H9 (cell line): Measurements from ENCODE around the gene DPM2. TPM values are rescaled to one million over a fixed set of nuclear protein-coding genes. Genes with fewer than 3 reads are reported as not detected.

Source experiments
- DNase-seq: peaks from one replicate; pipeline ENCODE4 v3.0.0-alpha.2; 2017
- H2AFZ ChIP-seq: one replicate; pipeline ENCODE4 v1.6.1; 2013; ENCODE audit warnings: mild to moderate bottlenecking, low read length, control low read depth, moderate library complexity
- H2AK5ac ChIP-seq: 2 replicates; pipeline ENCODE4 v1.6.1; 2013; ENCODE audit warnings: low read length, control low read depth, mixed read lengths; ENCODE audit not compliant: insufficient read length
- H2BK120ac ChIP-seq: one replicate; pipeline ENCODE4 v1.6.1; 2013; ENCODE audit warnings: low read depth, mild to moderate bottlenecking, low read length, control low read depth, inconsistent platforms; ENCODE audit not compliant: poor library complexity, severe bottlenecking
- H2BK12ac ChIP-seq: 2 replicates; pipeline ENCODE4 v1.6.1; 2013; ENCODE audit warnings: low read length, control low read depth, mixed read lengths, low read depth; ENCODE audit not compliant: insufficient read length
- H2BK15ac ChIP-seq: 2 replicates; pipeline ENCODE4 v1.6.1; 2013; ENCODE audit warnings: low read depth, low read length, control low read depth
- H2BK20ac ChIP-seq: one replicate; pipeline ENCODE4 v1.6.1; 2013; ENCODE audit warnings: low read depth, mild to moderate bottlenecking, low read length, control low read depth, inconsistent platforms; ENCODE audit not compliant: poor library complexity, severe bottlenecking
- H2BK5ac ChIP-seq: 2 replicates; pipeline ENCODE4 v1.6.1; 2013; ENCODE audit warnings: low read length, control low read depth, mixed read lengths; ENCODE audit not compliant: insufficient read length
- H3K14ac ChIP-seq: 2 replicates; pipeline ENCODE4 v1.6.1; 2013; ENCODE audit warnings: low read length, control low read depth; ENCODE audit not compliant: insufficient read depth
- H3K18ac ChIP-seq: 2 replicates; pipeline ENCODE4 v1.6.1; 2013; ENCODE audit warnings: low read depth, mild to moderate bottlenecking, mixed read lengths, low read length, control low read depth; ENCODE audit not compliant: insufficient read length
- H3K23ac ChIP-seq: 2 replicates; pipeline ENCODE4 v1.6.1; 2013; ENCODE audit warnings: low read length, control low read depth, mixed read lengths, low read depth; ENCODE audit not compliant: insufficient read length
- H3K23me2 ChIP-seq: 2 replicates; pipeline ENCODE4 v1.6.1; 2013; ENCODE audit warnings: low read depth, mild to moderate bottlenecking, mixed read lengths, low read length, control low read depth; ENCODE audit not compliant: insufficient read length, poor library complexity, severe bottlenecking
- H3K27ac ChIP-seq: 2 replicates; pipeline ENCODE4 v1.5.1; 2013; ENCODE audit warnings: low read length, control low read depth, mixed read lengths, low read depth; ENCODE audit not compliant: insufficient read length
- H3K27me3 ChIP-seq: 2 replicates; pipeline ENCODE4 v1.6.1; 2013; ENCODE audit warnings: low read length, control low read depth, inconsistent platforms; ENCODE audit not compliant: insufficient read depth
- H3K4ac ChIP-seq: 2 replicates; pipeline ENCODE4 v1.6.1; 2013; ENCODE audit warnings: low read depth, mild to moderate bottlenecking, control low read depth, inconsistent platforms, low read length, moderate library complexity
- H3K4me1 ChIP-seq: 2 replicates; pipeline ENCODE4 v1.6.1; 2013; ENCODE audit warnings: low read length, control low read depth, inconsistent platforms; ENCODE audit not compliant: insufficient read depth
- H3K4me2 ChIP-seq: 2 replicates; pipeline ENCODE4 v1.6.1; 2013; ENCODE audit warnings: low read length, control low read depth, mixed read lengths; ENCODE audit not compliant: insufficient read length, insufficient read depth
- H3K56ac ChIP-seq: 2 replicates; pipeline ENCODE4 v1.6.1; 2013; ENCODE audit warnings: low read depth, mild to moderate bottlenecking, mixed read lengths, low read length, control low read depth; ENCODE audit not compliant: insufficient read length
- H3K79me1 ChIP-seq: 2 replicates; pipeline ENCODE4 v1.6.1; 2013; ENCODE audit warnings: low read depth, mild to moderate bottlenecking, moderate library complexity, low read length, control low read depth, inconsistent platforms; ENCODE audit not compliant: insufficient read depth, poor library complexity, severe bottlenecking
- H3K79me2 ChIP-seq: 2 replicates; pipeline ENCODE4 v1.6.1; 2013; ENCODE audit warnings: low read length, control low read depth, inconsistent platforms; ENCODE audit not compliant: insufficient read depth
- H3K9ac ChIP-seq: 2 replicates; pipeline ENCODE4 v1.6.1; 2013; ENCODE audit warnings: low read length, control low read depth, mixed read lengths; ENCODE audit not compliant: insufficient read length; ENCODE audit errors: extremely low read depth
- H3K9me3 ChIP-seq: one replicate; pipeline ENCODE4 v1.6.1; 2013; ENCODE audit warnings: low read depth, low read length, inconsistent platforms; ENCODE audit not compliant: control insufficient read depth
- H3T11ph ChIP-seq: one replicate; pipeline ENCODE4 v1.6.1; 2013; ENCODE audit warnings: mild to moderate bottlenecking, low read length, control low read depth, inconsistent platforms
- H4K20me1 ChIP-seq: one replicate; pipeline ENCODE4 v1.6.1; 2013; ENCODE audit not compliant: control insufficient read depth, insufficient read length, insufficient read depth
- H4K5ac ChIP-seq: 2 replicates; pipeline ENCODE4 v1.6.1; 2013; ENCODE audit warnings: low read depth, mild to moderate bottlenecking, mixed read lengths, low read length, control low read depth; ENCODE audit not compliant: insufficient read length
- H4K8ac ChIP-seq: replicated peaks from 2 replicates; pipeline ENCODE4 v1.6.1; 2013; ENCODE audit warnings: low read length, control low read depth, mixed read lengths, low read depth; ENCODE audit not compliant: insufficient read length
- H4K91ac ChIP-seq: 2 replicates; pipeline ENCODE4 v1.6.1; 2013; ENCODE audit warnings: low read depth, mild to moderate bottlenecking, moderate library complexity, mixed read lengths, low read length, control low read depth; ENCODE audit not compliant: insufficient read length
- H3K27ac Mint-ChIP-seq, 3 experiments: 2 replicates in 2 of 3; 3 replicates in 1 of 3; pipeline ENCODE4 v1.8.0; 2020 to 2021; ENCODE audit warnings: mixed read lengths in 3 of 3, mild to moderate bottlenecking in 1 of 3, moderate library complexity in 1 of 3
- H3K27me3 Mint-ChIP-seq: 2 replicates; pipeline ENCODE4 v1.8.0; 2021; ENCODE audit warnings: low read depth, mild to moderate bottlenecking, moderate library complexity, mixed read lengths
- H3K36me3 Mint-ChIP-seq, 3 experiments: 2 replicates in 2 of 3; 3 replicates in 1 of 3; pipeline ENCODE4 v1.8.0; 2020 to 2021; ENCODE audit warnings: low read depth in 3 of 3, mixed read lengths in 3 of 3; ENCODE audit not compliant: insufficient read depth in 1 of 3
- H3K4me1 Mint-ChIP-seq, 2 experiments: 2 replicates each; pipeline ENCODE4 v1.8.0; 2020; ENCODE audit warnings: mixed read lengths in 2 of 2
- H3K4me3 Mint-ChIP-seq, 2 experiments: 2 replicates in 1 of 2; 3 replicates in 1 of 2; pipeline ENCODE4 v1.8.0; 2020 to 2021; ENCODE audit warnings: mild to moderate bottlenecking in 2 of 2, mixed read lengths in 2 of 2, moderate library complexity in 1 of 2
- H3K9me3 Mint-ChIP-seq, 2 experiments: 2 replicates in 1 of 2; 3 replicates in 1 of 2; pipeline ENCODE4 v1.8.0; 2020; ENCODE audit warnings: mild to moderate bottlenecking in 2 of 2, mixed read lengths in 2 of 2, moderate library complexity in 1 of 2
- CTCF ChIP-seq: fragments of 200-600 bp; sonication (generic); conservative IDR thresholded peaks from 3 replicates; pipeline ENCODE4 v1.8.0; 2021; ENCODE audit warnings: antibody characterized with exemption, mild to moderate bottlenecking
- WGBS: extraction: QIAGEN DNeasy Blood & Tissue Kit; methylation state at CpG from one replicate; pipeline ENCODE4 v1.1.7; 2013; ENCODE audit warnings: missing lambda C conversion rate, low lambda C conversion rate, mixed read lengths; ENCODE audit not compliant: insufficient read length; ENCODE audit errors: extremely low coverage; 5-methylcytosine and 5-hydroxymethylcytosine counted together
- total RNA-seq: library from RNA; stranded (reverse); gene quantifications from 2 replicates; pipeline ENCODE4 v1.2.1, GENCODE V29; 2021

Gene DPM2
- total RNA-seq, 1 experiment from 2014 or later: 46.1 TPM

DNA sequence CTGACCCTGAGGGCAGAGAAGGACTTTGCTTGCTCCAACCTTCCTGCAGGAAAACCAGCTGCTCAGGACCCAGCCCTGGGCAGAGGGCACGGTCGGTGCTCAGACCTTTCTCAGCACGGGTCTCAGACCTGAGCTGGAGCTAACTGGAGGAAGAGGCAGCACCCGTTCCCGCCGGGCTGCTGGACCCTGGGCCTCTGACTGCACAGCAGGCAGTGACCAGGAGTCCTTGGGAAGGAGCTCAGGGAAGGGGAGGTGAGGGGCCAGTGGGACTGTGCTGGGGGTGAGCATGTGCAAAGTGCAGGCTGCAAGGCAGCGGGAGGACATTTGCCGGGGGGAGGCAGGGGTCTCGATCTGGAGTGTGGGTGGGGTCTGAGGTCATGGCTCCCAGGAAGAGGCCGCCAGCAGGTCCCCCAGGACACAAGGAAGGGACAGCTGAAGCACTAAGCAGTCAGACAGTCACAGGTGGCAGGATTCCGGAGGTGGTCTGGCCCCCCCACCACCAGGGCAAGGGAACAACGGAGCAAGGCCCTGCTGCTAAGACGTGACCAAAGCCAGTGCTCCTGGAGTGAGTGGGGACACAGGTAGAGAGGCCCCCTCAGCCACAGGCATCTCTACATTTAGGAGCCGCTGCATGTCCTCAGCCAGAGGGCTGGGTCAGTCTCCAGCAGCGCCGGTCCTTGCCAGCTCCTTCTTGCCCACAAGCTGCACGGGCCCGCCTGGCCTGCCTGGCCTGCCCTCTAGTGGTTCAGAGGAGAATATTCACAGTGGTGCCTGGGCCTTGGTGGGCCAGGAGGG is 4.8 kb upstream of the DPM2 start:
- H4K91ac ChIP-seq: no peak overlapping the region
- no peak overlapping the region for H3K9ac ChIP-seq

More for the DNA sequence above, 4.8 kb upstream of the DPM2 start:
- Mint-ChIP-seq H3K4me1 (peaks cover 15 to 39% of the 10 kb centered on the region in 2 experiments), H3K9me3 (no peaks in the 10 kb centered on the region), H3K4me3 (no peak overlapping the region; a peak in 1 of 5 replicates), H3K27me3 (peaks cover 2% of the 10 kb centered on the region; the same call in 1 of the 2 replicates), H3K36me3 (peaks cover 10 to 42% (median 39%) of the 10 kb centered on the region in 3 experiments; a peak in 6 of 7 replicates), H3K27ac (peak overlapping the region; percentile 45 to 77 (median 61); a peak in 3 of 7 replicates)
- H3K14ac ChIP-seq: no peak overlapping the region
- H2AFZ ChIP-seq: no peak overlapping the region
- H2BK15ac ChIP-seq: no peak overlapping the region
- H4K5ac ChIP-seq: no peak overlapping the region
- H3K4me2 ChIP-seq: no peak overlapping the region
- H2BK12ac ChIP-seq: no peak overlapping the region
- WGBS: no CpG with 5 or more reads among the region's 18 CpGs
- no peaks in the 10 kb centered on the region for H3K23me2 ChIP-seq
- H2BK120ac ChIP-seq: no peak overlapping the region
- no peak overlapping the region for H3K23ac ChIP-seq
- H4K20me1 ChIP-seq: no peaks in the 10 kb centered on the region
- H3K9me3 ChIP-seq: no peaks in the 10 kb centered on the region
- TF ChIP-seq CTCF: peak; percentile 92
- H2BK20ac ChIP-seq: no peak overlapping the region
- H3K79me1 ChIP-seq: no peaks in the 10 kb centered on the region
- DNase-seq: peak; percentile 86
- no peaks in the 10 kb centered on the region for H3K27me3 ChIP-seq
- H3K18ac ChIP-seq: no peak overlapping the region
- no peak overlapping the region for H3K56ac ChIP-seq
- no peak overlapping the region for H4K8ac ChIP-seq
- no peaks in the 10 kb centered on the region for H3K4me1 ChIP-seq
- H2AK5ac ChIP-seq: no peak overlapping the region
- no peak overlapping the region for H2BK5ac ChIP-seq
- no peak overlapping the region for H3K27ac ChIP-seq
- H3K4ac ChIP-seq: no peak overlapping the region
- no peak overlapping the region for H3T11ph ChIP-seq
- no peaks in the 10 kb centered on the region for H3K79me2 ChIP-seq
